PC-9 (cell line): Measurements from ENCODE around the gene ITIH5.

ENCODE experiments used
- EZH2 ChIP-seq: fragments of 200-600 bp; sonication (generic); IDR thresholded peaks from 2 replicates; pipeline ENCODE4 v1.8.0; 2017; ENCODE audit warnings: antibody characterized with exemption, low read depth
- TF ChIP-seq, protein P1 (sequence below): fragments of 200-600 bp; sonication (generic); conservative IDR thresholded peaks from 2 replicates; pipeline ENCODE4 v1.6.1; 2017; ENCODE audit warnings: mixed run types, antibody characterized with exemption, mild to moderate bottlenecking, moderate library complexity

DNA sequence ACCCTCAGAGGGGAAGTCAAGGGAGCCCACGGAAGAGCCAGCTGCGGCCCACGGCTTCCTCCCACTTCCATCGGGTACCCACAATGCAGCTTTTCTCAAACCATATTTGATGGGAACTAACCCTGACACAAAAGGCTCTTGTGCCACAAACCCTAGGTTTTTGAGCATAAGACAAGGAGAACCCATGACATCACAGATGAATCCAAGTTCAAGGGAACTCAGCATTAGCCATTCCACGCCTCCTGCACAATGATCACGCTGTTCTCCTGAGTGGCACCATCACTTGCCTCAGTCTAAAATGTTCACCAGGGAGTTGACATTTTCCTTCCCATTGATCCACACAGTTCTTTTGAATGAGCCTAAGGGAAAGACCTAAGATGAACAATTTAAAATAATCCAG lies 70.4 kb downstream of the ITIH5 start:
- TF ChIP-seq, protein P1, sequence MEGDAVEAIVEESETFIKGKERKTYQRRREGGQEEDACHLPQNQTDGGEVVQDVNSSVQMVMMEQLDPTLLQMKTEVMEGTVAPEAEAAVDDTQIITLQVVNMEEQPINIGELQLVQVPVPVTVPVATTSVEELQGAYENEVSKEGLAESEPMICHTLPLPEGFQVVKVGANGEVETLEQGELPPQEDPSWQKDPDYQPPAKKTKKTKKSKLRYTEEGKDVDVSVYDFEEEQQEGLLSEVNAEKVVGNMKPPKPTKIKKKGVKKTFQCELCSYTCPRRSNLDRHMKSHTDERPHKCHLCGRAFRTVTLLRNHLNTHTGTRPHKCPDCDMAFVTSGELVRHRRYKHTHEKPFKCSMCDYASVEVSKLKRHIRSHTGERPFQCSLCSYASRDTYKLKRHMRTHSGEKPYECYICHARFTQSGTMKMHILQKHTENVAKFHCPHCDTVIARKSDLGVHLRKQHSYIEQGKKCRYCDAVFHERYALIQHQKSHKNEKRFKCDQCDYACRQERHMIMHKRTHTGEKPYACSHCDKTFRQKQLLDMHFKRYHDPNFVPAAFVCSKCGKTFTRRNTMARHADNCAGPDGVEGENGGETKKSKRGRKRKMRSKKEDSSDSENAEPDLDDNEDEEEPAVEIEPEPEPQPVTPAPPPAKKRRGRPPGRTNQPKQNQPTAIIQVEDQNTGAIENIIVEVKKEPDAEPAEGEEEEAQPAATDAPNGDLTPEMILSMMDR = no peak
- no peak for TF ChIP-seq EZH2
